ENCODE results near the gene PSME3IP1. TPM values are rescaled to one million over a fixed set of nuclear protein-coding genes. Genes with fewer than 3 reads are reported as not detected.

PSME3IP1 gene
- total and polyA plus RNA-seq, 2 experiments from 2014 or later = 78.0 to 105 TPM

GRCh38 chr16:57137566-57138273 lies 48.1 kb downstream of the PSME3IP1 start (continued):
- TF ChIP-seq POLR2AphosphoS5 (IDR thresholded peaks at IDR 0.05; ENCODE audit: low read depth) = no peak
- TF ChIP-seq ZNF462 (CRISPR knock-in tag; IDR thresholded peaks at IDR 0.05) = no peak
- TF ChIP-seq JUNB (IDR thresholded peaks at IDR 0.05; ENCODE audit: unreplicated experiment) = no peak

DNA sequence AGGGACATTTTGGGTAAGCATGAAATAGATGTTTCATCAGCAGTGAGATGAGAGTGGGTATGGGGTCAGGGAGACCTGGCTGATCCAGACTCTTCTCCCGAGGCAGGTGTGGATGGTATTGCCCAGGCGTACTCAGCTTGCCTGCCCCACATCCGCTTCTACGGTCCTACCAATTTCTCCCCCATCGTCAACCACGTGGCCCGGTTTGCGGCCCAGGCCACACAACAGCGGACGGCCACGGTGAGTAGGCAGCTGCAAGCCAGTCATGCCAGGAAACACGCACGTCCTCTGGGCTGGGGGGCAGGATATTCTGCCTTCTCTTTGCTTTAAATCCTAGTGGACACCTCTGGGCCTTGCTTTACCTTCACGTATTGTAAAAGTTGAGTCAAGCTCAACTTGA lies 48.8 kb downstream of the PSME3IP1 start:
- Mint-ChIP-seq H3K36me3 (ENCODE audit: low read depth) (no peaks in the 10 kb centered on the region), H3K4me3 (no peak overlapping the region), H3K4me1 (peaks cover 9% of the 10 kb centered on the region), H3K27ac (no peak overlapping the region), H3K27me3 (ENCODE audit: insufficient read depth, low read depth, poor library complexity) (peaks cover 9% of the 10 kb centered on the region), H3K9me3 (no peaks in the 10 kb centered on the region)
- Histone ChIP-seq H3K27ac (ENCODE audit: low read depth) (no peak overlapping the region), H3K4me3 (no peak overlapping the region), H3K79me2 (replicated peaks; ENCODE audit: insufficient read depth) (no peaks in the 10 kb centered on the region), H2AFZ (no peak overlapping the region), H3K27me3 (ENCODE audit: insufficient read depth) (no peaks in the 10 kb centered on the region), H4K20me1 (replicated peaks; ENCODE audit: insufficient read depth) (no peaks in the 10 kb centered on the region), H3K36me3 (ENCODE audit: insufficient read depth) (no peaks in the 10 kb centered on the region), H3K9me2 (ENCODE audit: insufficient read depth) (no peaks in the 10 kb centered on the region), H3F3A (replicated peaks; ENCODE audit: low read depth) (no peaks in the 10 kb centered on the region), H3K4me1 (ENCODE audit: insufficient read depth) (no peaks in the 10 kb centered on the region), H3K4me2 (no peak overlapping the region)
- ATAC-seq (no peak), DNase-seq (ENCODE audit: low spot score) (no peak)
- no peak for TF ChIP-seq CREB1 (CRISPR knock-in tag; IDR thresholded peaks at IDR 0.05; ENCODE audit: low read depth)
- TF ChIP-seq JUNB (IDR thresholded peaks at IDR 0.05; ENCODE audit: unreplicated experiment) = no peak
- TF ChIP-seq NANOG (IDR thresholded peaks at IDR 0.05; ENCODE audit: borderline replicate concordance) = no peak
- no peak for TF ChIP-seq ETS1 (IDR thresholded peaks at IDR 0.05)
- no peak for TF ChIP-seq REST (IDR thresholded peaks at IDR 0.05; ENCODE audit: unreplicated experiment)
- TF ChIP-seq EZH2phosphoT487 (IDR thresholded peaks at IDR 0.05; ENCODE audit: unreplicated experiment) = no peak
- no peak for TF ChIP-seq ZNF331 (CRISPR knock-in tag; IDR thresholded peaks at IDR 0.05; ENCODE audit: low read depth)

Measured in GM23338 (cell line).